Keratinocyte (primary cell): ENCODE measurements around the gene AFF4. TPM values are rescaled to one million over a fixed set of nuclear protein-coding genes. Genes with fewer than 3 reads are reported as not detected.

Experiments used
- DNase-seq: peaks from one replicate; pipeline ENCODE4 v3.0.0-alpha.2; 2011; ENCODE audit warnings: low read depth, missing footprints, low spot score
- FAIRE-seq: peaks from 2 replicates; lab custom pipeline; 2011; peaks lifted over from hg19 to GRCh38; lab: Jason Lieb, UNC
- H2AFZ ChIP-seq: 2 replicates; pipeline ENCODE4 v1.6.0; 2012; ENCODE audit warnings: low read length, control low read depth, inconsistent platforms; ENCODE audit not compliant: control insufficient read depth
- H3K27ac ChIP-seq: 2 replicates; pipeline ENCODE4 v1.5.1; 2011; ENCODE audit warnings: low read length; ENCODE audit not compliant: control insufficient read depth, insufficient read depth
- H3K27me3 ChIP-seq: 3 replicates; pipeline ENCODE4 v1.6.0; 2011; ENCODE audit warnings: low read length; ENCODE audit not compliant: control insufficient read depth, insufficient read depth; ENCODE audit errors: extremely low read depth
- H3K36me3 ChIP-seq, 2 experiments: 2 replicates in 1 of 2; 3 replicates in 1 of 2; pipeline ENCODE4 v1.5.1; 2011; ENCODE audit warnings: low read length in 2 of 2, mild to moderate bottlenecking in 1 of 2; ENCODE audit not compliant: control insufficient read depth in 2 of 2, insufficient read depth in 2 of 2; ENCODE audit errors: extremely low read depth in 1 of 2
- H3K4me1 ChIP-seq: 3 replicates; pipeline ENCODE4 v1.5.1; 2011; ENCODE audit warnings: low read length; ENCODE audit not compliant: control insufficient read depth, insufficient read depth; ENCODE audit errors: extremely low read depth
- H3K4me2 ChIP-seq: 3 replicates; pipeline ENCODE4 v1.6.0; 2011; ENCODE audit warnings: low read depth, low read length; ENCODE audit not compliant: control insufficient read depth, insufficient read depth; ENCODE audit errors: extremely low read depth
- H3K4me3 ChIP-seq, 3 experiments: fragments of 200-600 bp in 1 of 3; sonication (generic) in 1 of 3; 2 replicates in 2 of 3; 3 replicates in 1 of 3; pipeline ENCODE4 v1.5.1; 2011 to 2016; ENCODE audit warnings: low read length in 3 of 3, mild to moderate bottlenecking in 3 of 3, control low read depth in 2 of 3, inconsistent platforms in 1 of 3, low read depth in 1 of 3, mixed read lengths in 1 of 3, mixed run types in 1 of 3, moderate library complexity in 1 of 3; ENCODE audit not compliant: control insufficient read depth in 2 of 3, insufficient read depth in 2 of 3; ENCODE audit errors: extremely low read depth in 1 of 3
- H3K79me2 ChIP-seq: 2 replicates; pipeline ENCODE4 v1.6.0; 2012; ENCODE audit warnings: low read length; ENCODE audit not compliant: control insufficient read depth, insufficient read depth
- H3K9ac ChIP-seq: 3 replicates; pipeline ENCODE4 v1.6.0; 2011; ENCODE audit warnings: low read length; ENCODE audit not compliant: control insufficient read depth, insufficient read depth; ENCODE audit errors: extremely low read depth
- H3K9me1 ChIP-seq: 3 replicates; pipeline ENCODE4 v1.6.0; 2011; ENCODE audit warnings: low read length; ENCODE audit not compliant: control insufficient read depth, insufficient read depth; ENCODE audit errors: extremely low read depth
- H3K9me3 ChIP-seq: 2 replicates; pipeline ENCODE4 v1.5.1; 2012; ENCODE audit warnings: low read depth, low read length; ENCODE audit not compliant: control insufficient read depth
- H4K20me1 ChIP-seq: 3 replicates; pipeline ENCODE4 v1.6.0; 2011; ENCODE audit warnings: low read length; ENCODE audit not compliant: control insufficient read depth, insufficient read depth; ENCODE audit errors: extremely low read depth
- CTCF ChIP-seq, 3 experiments: IDR thresholded peaks in 1 of 3; conservative IDR thresholded peaks in 1 of 3; optimal IDR thresholded peaks in 1 of 3; 2 replicates in 2 of 3; 3 replicates in 1 of 3; pipeline versions ENCODE3 to v1.5.1; 2011; ENCODE audit warnings: low read length in 3 of 3, mild to moderate bottlenecking in 3 of 3, moderate library complexity in 2 of 3, control low read depth in 1 of 3, inconsistent platforms in 1 of 3; ENCODE audit not compliant: insufficient read depth in 2 of 3; ENCODE audit errors: extremely low read depth in 1 of 3
- EZH2 ChIP-seq: IDR thresholded peaks from one replicate; pipeline ENCODE4 v1.6.1; 2012; ENCODE audit warnings: inconsistent platforms, mild to moderate bottlenecking, low read length, moderate library complexity
- dilution Hi-C: fragments of 300-500 bp; cut with MboI; formaldehyde crosslinking; loops from one replicate; pipeline ENCODE4 v1.7.0; 2020; ENCODE audit warnings: low sequenced_read_pairs; ENCODE audit not compliant: extremely low pct_ligation_motif_present
- polyA plus RNA-seq, 5 experiments: library from polyadenylated mRNA; depleted of rRNA in 3 of 5; stranded (reverse) in 3 of 5; stranded (forward) in 1 of 5; unstranded in 1 of 5; fragments of >200 nt; gene quantifications; 1 replicate in 1 of 5; 2 replicates in 3 of 5; 3 replicates in 1 of 5; pipeline versions ENCODE4 v1.2.1 to v1.2.3, GENCODE V29; 2011 to 2012; ENCODE audit warnings: missing spikeins in 2 of 5, low read depth in 1 of 5, low replicate concordance in 1 of 5

The AFF4 gene
- polyA plus RNA-seq, 1 donor (not counting 4 experiments of a cell fraction or from before 2014, with no cell fraction given), result 51.3 TPM

GRCh38 chr5:132873119-132873929, 90.1 kb downstream of the AFF4 start, which contains the start of gene LEAP2:
Gene LEAP2, plus strand, starts transcription at chr5:132873668. Its CDS starts 27 bp downstream, at chr5:132873695.
- Histone ChIP-seq H3K4me2 (no peak within 1 kb of the TSS), H4K20me1 (peaks cover 2% of the 10 kb centered on the region), H3K4me3 (no peak within 1 kb of the TSS), H2AFZ (no peak within 1 kb of the TSS), H3K27ac (no peak within 1 kb of the TSS), H3K36me3 (peaks cover 10 to 22% of the 10 kb centered on the region in 2 experiments), H3K9me1 (no peaks in the 10 kb centered on the region), H3K4me1 (no peaks in the 10 kb centered on the region), H3K9me3 (no peaks in the 10 kb centered on the region), H3K27me3 (no peaks in the 10 kb centered on the region), H3K79me2 (no peaks in the 10 kb centered on the region), H3K9ac (no peak within 1 kb of the TSS)
- FAIRE-seq (no peak), DNase-seq (no peak)
- no peak for TF ChIP-seq EZH2
- dilution Hi-C loops, result no loop called here

GRCh38 chr5:132872788-132873118, 90.7 kb downstream of the AFF4 start:
- peaks cover 8 to 18% of the 10 kb centered on the region in 2 experiments for H3K36me3 ChIP-seq
- no peaks in the 10 kb centered on the region for H3K9me1 ChIP-seq
- DNase-seq (no peak), FAIRE-seq (no peak)
- H4K20me1 ChIP-seq, result peaks cover 2% of the 10 kb centered on the region
- H3K4me3 ChIP-seq, result no peak overlapping the region
- peaks cover 4% of the 10 kb centered on the region for H3K79me2 ChIP-seq
- dilution Hi-C loops, result no loop called here
- no peak overlapping the region for H3K9ac ChIP-seq
- peaks cover 1% of the 10 kb centered on the region for H3K4me1 ChIP-seq
- TF ChIP-seq CTCF (optimal IDR thresholded peaks at IDR 0.05 in 1 of 3, IDR thresholded peaks at IDR 0.05 in 1 of 3, conservative IDR thresholded peaks at IDR 0.05 in 1 of 3; ENCODE audit: extremely low read depth in 1 of 3, insufficient read depth in 2 of 3, low read length in 3 of 3) (no peak), EZH2 (no peak)
- no peak overlapping the region for H3K27ac ChIP-seq
- no peak overlapping the region for H2AFZ ChIP-seq
- no peaks in the 10 kb centered on the region for H3K27me3 ChIP-seq
- H3K9me3 ChIP-seq, result no peaks in the 10 kb centered on the region
- no peak overlapping the region for H3K4me2 ChIP-seq
